K562 (cell line): Measurements from ENCODE around the gene ZFP36. TPM values are rescaled to one million over a fixed set of nuclear protein-coding genes. Genes with fewer than 3 reads are reported as not detected.

Source experiments
- ADNP ChIP-seq: fragments of 200-800 bp; sonication (Bioruptor generic); IDR thresholded peaks from 2 replicates; pipeline ENCODE4 v1.6.1; 2016; ENCODE audit warnings: missing genetic modification characterization, missing compliant biosample characterization
- ARHGAP35 ChIP-seq: fragments of 450-650 bp; IDR thresholded peaks from 2 replicates; pipeline ENCODE4 v1.6.1; 2018; ENCODE audit not compliant: partially characterized antibody
- DPF2 ChIP-seq: fragments of 450-650 bp; IDR thresholded peaks from 2 replicates; pipeline ENCODE4 v1.6.1; 2016
- FOSL1 ChIP-seq: fragments of 200-800 bp; sonication (Bioruptor generic); conservative IDR thresholded peaks from 2 replicates; pipeline ENCODE4 v1.6.1; 2016; ENCODE audit warnings: missing genetic modification characterization, missing compliant biosample characterization
- HDGF ChIP-seq: fragments of 450-650 bp; IDR thresholded peaks from 2 replicates; pipeline ENCODE4 v1.6.1; 2016
- HMG20A ChIP-seq: fragments of 450-650 bp; formaldehyde crosslinking; conservative IDR thresholded peaks from 2 replicates; pipeline ENCODE4 v1.4.0; 2020; ENCODE audit warnings: mild to moderate bottlenecking, mixed read lengths
- KDM4B ChIP-seq, 2 experiments: fragments of 450-650 bp in 1 of 2; sonication (generic) in 1 of 2; IDR thresholded peaks; 2 replicates each; pipeline ENCODE4 v1.6.1; 2016 to 2017; ENCODE audit warnings: borderline replicate concordance in 2 of 2, antibody characterized with exemption in 1 of 2, low read depth in 1 of 2, mild to moderate bottlenecking in 1 of 2
- NFRKB ChIP-seq: fragments of 450-650 bp; IDR thresholded peaks from 2 replicates; pipeline ENCODE4 v1.6.1; 2016; ENCODE audit warnings: low read depth
- PTRF ChIP-seq: fragments of 450-650 bp; IDR thresholded peaks from 2 replicates; pipeline ENCODE4 v1.6.1; 2016; ENCODE audit warnings: mild to moderate bottlenecking, missing genetic modification characterization, missing compliant biosample characterization
- TARDBP ChIP-seq: fragments of 450-650 bp; IDR thresholded peaks from 2 replicates; pipeline ENCODE4 v1.6.1; 2016
- XRCC4 ChIP-seq: IDR thresholded peaks from one replicate; pipeline ENCODE4 v1.6.1; 2011; ENCODE audit not compliant: insufficient read depth, insufficient read length; ENCODE audit errors: extremely low read depth
- ZNF165 ChIP-seq: fragments of 250-450 bp; sonication (Bioruptor Pico); IDR thresholded peaks from 2 replicates; pipeline ENCODE4 v1.4.0; 2020; ENCODE audit warnings: borderline replicate concordance
- ZNF174 ChIP-seq: fragments of 250-450 bp; sonication (Bioruptor Pico); IDR thresholded peaks from 2 replicates; pipeline ENCODE4 v1.4.0; 2020; ENCODE audit warnings: mild to moderate bottlenecking
- ZNF408 ChIP-seq: fragments of 250-450 bp; sonication (Bioruptor Pico); IDR thresholded peaks from 2 replicates; pipeline ENCODE4 v1.4.0; 2020; ENCODE audit warnings: low read depth, mild to moderate bottlenecking, moderate library complexity
- ZNF431 ChIP-seq: sonication (generic); formaldehyde crosslinking; IDR thresholded peaks from 2 replicates; pipeline ENCODE4 v1.8.0; 2022; ENCODE audit warnings: mild to moderate bottlenecking, missing genetic modification reagents
- polyA plus RNA-seq, 8 experiments: library from polyadenylated mRNA; depleted of rRNA in 4 of 8; stranded (reverse) in 5 of 8; unstranded in 3 of 8; fragments of >200 nt; fragmentation: Nextera tagmentation in 2 of 8; fragmentation: Illumina TruSeq in 1 of 8; extraction: Ambion mirVana in 2 of 8; extraction: Trizol in 1 of 8; gene quantifications; 2 replicates each; pipeline versions ENCODE4 v1.2.1 to v1.2.3, GENCODE V29; 2011 to 2014; ENCODE audit warnings: inconsistent platforms in 1 of 8, missing spikeins in 1 of 8
- total RNA-seq, 7 experiments: library from RNA; depleted of rRNA in 6 of 7; stranded (reverse); fragments of >200 nt in 6 of 7; fragmentation: Illumina TruSeq in 2 of 7; extraction: Trizol in 2 of 7; gene quantifications; 2 replicates each; pipeline versions ENCODE4 v1.2.1 to v1.2.3, GENCODE V29; 2011 to 2021; ENCODE audit warnings: low replicate concordance in 1 of 7
- TF ChIP-seq, protein P1 (sequence below), 2 experiments: IDR thresholded peaks; 2 replicates each; pipeline ENCODE4 v1.6.1; 2011; ENCODE audit warnings: borderline replicate concordance in 1 of 2, control low read depth in 1 of 2, low read depth in 1 of 2, low read length in 1 of 2, mild to moderate bottlenecking in 1 of 2, mixed read lengths in 1 of 2, moderate library complexity in 1 of 2; ENCODE audit not compliant: insufficient read depth in 1 of 2, insufficient read length in 1 of 2, poor library complexity in 1 of 2, severe bottlenecking in 1 of 2; ENCODE audit errors: extremely low read depth in 1 of 2
- TF ChIP-seq, protein P2 (sequence below): fragments of 450-650 bp; formaldehyde crosslinking; conservative IDR thresholded peaks from 2 replicates; pipeline ENCODE4 v1.4.0; 2022; ENCODE audit warnings: mild to moderate bottlenecking, missing genetic modification characterization
- TF ChIP-seq, protein P3 (sequence below): sonication (generic); formaldehyde crosslinking; IDR thresholded peaks from 2 replicates; pipeline ENCODE4 v1.5.0; 2020; ENCODE audit warnings: missing genetic modification reagents
- TF ChIP-seq, protein P4 (sequence below): fragments of 250-450 bp; sonication (Bioruptor Pico); IDR thresholded peaks from 2 replicates; pipeline ENCODE4 v1.4.0; 2020; ENCODE audit warnings: mild to moderate bottlenecking, moderate library complexity
- TF ChIP-seq, protein P5 (sequence below): sonication (generic); formaldehyde crosslinking; IDR thresholded peaks from 2 replicates; pipeline ENCODE4 v1.8.0; 2023; ENCODE audit warnings: mild to moderate bottlenecking, missing genetic modification reagents

The ZFP36 gene
- total and polyA plus RNA-seq, 9 of the 15 experiments (the other 6 are each of a cell fraction or from before 2014, with no cell fraction given), result 1.0 to 20.1 (median 3.5) TPM

DNA sequence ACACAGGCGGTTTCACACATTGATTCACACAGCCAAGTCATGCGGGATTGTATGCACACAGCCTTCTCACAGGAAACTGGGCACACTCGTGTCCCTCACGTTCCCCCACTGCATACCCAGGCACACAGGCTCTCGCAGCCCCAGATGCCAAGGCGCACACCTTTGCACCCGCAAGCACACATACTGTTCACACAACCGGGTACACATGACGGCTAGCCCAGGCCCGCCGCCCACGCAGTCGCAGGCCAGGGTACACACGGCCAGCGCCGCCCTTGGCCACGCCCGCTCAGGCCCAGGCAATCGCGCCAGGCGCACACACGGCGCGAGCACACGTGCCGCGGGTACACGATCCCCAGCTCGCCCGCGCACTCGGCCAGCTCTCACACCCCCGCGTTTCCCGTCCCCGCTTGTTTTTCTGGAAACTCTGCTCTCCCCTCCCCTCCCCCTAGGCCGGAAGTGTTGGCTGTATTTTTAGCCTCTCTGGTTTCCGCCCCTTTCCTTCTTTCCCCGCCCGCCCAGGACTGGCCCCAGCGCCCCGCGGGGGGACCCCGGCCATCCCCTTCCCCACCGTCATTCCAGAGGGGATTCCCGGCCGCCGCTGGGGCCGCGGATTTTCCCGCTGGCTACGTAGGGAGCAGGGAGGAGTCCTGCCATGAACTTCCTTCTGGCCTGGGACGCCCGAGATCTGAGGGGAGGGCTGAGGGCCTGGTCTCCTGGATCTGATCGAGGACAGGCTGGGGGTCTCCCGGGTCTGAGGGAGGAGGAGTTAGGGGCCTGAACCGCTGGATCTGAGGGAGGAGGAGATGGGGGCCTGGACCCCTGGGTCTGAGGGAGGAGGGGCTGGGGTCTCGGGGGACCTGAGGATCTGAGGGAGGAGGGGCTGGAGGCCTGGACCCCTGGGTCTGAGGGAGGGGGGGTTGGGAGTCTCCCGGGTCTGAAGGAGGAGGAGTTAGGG lies 4.0 kb upstream of the ZFP36 start (continued):
- TF ChIP-seq KDM4B (IDR thresholded peaks at IDR 0.05; ENCODE audit: borderline replicate concordance in 2 of 2, low read depth in 1 of 2), result no peak
- TF ChIP-seq ZNF408, result no peak
- no peak for TF ChIP-seq HDGF
- TF ChIP-seq, protein P1, sequence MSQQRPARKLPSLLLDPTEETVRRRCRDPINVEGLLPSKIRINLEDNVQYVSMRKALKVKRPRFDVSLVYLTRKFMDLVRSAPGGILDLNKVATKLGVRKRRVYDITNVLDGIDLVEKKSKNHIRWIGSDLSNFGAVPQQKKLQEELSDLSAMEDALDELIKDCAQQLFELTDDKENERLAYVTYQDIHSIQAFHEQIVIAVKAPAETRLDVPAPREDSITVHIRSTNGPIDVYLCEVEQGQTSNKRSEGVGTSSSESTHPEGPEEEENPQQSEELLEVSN (IDR thresholded peaks at IDR 0.05; ENCODE audit: borderline replicate concordance in 1 of 2, extremely low read depth in 1 of 2, insufficient read depth in 1 of 2, insufficient read length in 1 of 2, low read depth in 1 of 2, low read length in 1 of 2, poor library complexity in 1 of 2, severe bottlenecking in 1 of 2), result peak; percentile 98
- no peak for TF ChIP-seq ZNF174 (CRISPR knock-in tag)
- TF ChIP-seq, protein P2, sequence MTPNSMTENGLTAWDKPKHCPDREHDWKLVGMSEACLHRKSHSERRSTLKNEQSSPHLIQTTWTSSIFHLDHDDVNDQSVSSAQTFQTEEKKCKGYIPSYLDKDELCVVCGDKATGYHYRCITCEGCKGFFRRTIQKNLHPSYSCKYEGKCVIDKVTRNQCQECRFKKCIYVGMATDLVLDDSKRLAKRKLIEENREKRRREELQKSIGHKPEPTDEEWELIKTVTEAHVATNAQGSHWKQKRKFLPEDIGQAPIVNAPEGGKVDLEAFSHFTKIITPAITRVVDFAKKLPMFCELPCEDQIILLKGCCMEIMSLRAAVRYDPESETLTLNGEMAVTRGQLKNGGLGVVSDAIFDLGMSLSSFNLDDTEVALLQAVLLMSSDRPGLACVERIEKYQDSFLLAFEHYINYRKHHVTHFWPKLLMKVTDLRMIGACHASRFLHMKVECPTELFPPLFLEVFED, result no peak
- TF ChIP-seq FOSL1 (tag), result no peak; the same call in 1 of the 2 replicates
- peak; percentile 61; the same call in 1 of the 2 replicates for TF ChIP-seq TARDBP
- TF ChIP-seq, protein P3, sequence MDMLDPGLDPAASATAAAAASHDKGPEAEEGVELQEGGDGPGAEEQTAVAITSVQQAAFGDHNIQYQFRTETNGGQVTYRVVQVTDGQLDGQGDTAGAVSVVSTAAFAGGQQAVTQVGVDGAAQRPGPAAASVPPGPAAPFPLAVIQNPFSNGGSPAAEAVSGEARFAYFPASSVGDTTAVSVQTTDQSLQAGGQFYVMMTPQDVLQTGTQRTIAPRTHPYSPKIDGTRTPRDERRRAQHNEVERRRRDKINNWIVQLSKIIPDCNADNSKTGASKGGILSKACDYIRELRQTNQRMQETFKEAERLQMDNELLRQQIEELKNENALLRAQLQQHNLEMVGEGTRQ, result no peak; the same call in 1 of the 2 replicates
- TF ChIP-seq DPF2, result peak; percentile 62
- no peak for TF ChIP-seq XRCC4
- no peak for TF ChIP-seq ADNP
- peak; percentile 24; the same call in 1 of the 2 replicates for TF ChIP-seq ZNF165
- no peak for TF ChIP-seq HMG20A
- no peak for TF ChIP-seq ARHGAP35
- TF ChIP-seq PTRF, result no peak
- peak; percentile 87 for TF ChIP-seq NFRKB
- TF ChIP-seq, protein P4, sequence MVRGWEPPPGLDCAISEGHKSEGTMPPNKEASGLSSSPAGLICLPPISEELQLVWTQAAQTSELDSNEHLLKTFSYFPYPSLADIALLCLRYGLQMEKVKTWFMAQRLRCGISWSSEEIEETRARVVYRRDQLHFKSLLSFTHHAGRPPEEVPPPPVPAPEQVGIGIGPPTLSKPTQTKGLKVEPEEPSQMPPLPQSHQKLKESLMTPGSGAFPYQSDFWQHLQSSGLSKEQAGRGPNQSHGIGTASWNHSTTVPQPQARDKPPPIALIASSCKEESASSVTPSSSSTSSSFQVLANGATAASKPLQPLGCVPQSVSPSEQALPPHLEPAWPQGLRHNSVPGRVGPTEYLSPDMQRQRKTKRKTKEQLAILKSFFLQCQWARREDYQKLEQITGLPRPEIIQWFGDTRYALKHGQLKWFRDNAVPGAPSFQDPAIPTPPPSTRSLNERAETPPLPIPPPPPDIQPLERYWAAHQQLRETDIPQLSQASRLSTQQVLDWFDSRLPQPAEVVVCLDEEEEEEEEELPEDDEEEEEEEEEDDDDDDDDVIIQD, result 0 out of 2 replicates have a peak, but pooled peaks have one; percentile 59
- TF ChIP-seq, protein P5, sequence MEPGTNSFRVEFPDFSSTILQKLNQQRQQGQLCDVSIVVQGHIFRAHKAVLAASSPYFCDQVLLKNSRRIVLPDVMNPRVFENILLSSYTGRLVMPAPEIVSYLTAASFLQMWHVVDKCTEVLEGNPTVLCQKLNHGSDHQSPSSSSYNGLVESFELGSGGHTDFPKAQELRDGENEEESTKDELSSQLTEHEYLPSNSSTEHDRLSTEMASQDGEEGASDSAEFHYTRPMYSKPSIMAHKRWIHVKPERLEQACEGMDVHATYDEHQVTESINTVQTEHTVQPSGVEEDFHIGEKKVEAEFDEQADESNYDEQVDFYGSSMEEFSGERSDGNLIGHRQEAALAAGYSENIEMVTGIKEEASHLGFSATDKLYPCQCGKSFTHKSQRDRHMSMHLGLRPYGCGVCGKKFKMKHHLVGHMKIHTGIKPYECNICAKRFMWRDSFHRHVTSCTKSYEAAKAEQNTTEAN, result no peak
- no peak; the same call in 1 of the 2 replicates for TF ChIP-seq ZNF431 (CRISPR knock-in tag)
